GM19238 (cell line): ENCODE data around the gene ZNF813.
"Not testable (repeated sequence)": the region's sequence is repeated elsewhere in the genome, so short reads cannot be mapped to it uniquely, and the experiment has no call there.

Experiments used
- DNase-seq: peaks from one replicate; pipeline ENCODE4 v3.0.0; 2011; ENCODE audit warnings: low spot score; ENCODE audit not compliant: insufficient read length

ZNF813 gene

DNA sequence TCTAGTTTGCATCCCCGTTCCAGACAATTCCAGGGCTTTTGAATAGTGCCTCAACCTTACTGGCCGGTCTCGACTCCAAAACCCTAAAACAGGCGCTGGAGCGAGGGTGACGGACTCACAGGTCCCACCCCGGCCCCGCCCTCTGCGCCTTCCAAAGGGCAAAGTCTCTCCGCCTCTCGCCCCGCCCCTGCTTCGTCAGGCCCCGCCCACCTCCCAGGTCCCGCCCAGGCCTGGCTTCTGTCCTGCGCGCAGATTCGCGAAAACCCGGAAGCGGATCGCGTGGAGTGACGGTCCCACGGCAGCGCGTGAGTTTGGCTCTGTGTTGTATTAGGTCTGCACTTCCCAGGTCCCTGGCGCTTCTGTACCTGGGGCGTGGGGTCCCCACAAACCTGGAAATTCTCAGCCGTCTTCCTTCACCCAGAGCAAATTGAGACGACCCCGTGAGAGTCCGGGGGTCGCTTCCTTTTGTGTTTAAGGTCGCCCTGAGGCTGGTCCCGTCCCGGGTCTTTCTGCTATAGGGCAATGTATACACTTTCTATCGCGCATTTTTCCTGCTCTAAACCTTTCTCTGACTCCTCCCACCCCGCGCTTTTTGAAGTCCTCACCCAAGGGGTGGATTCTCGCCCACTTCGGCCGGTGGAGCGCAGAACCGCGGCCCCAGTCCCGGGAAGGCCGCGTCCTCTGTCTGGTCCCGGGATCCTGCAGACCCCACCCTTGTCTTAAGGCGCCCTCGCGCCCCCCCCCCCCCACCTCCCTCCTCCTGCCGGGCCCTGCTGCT, at the start of gene ZNF813:
ZNF813 (plus strand) TSS at position 249 of the 778 bp plus-strand sequence. CDS start 16,090 bp downstream, outside the sequence.
- peak; percentile 83 for DNase-seq

DNA sequence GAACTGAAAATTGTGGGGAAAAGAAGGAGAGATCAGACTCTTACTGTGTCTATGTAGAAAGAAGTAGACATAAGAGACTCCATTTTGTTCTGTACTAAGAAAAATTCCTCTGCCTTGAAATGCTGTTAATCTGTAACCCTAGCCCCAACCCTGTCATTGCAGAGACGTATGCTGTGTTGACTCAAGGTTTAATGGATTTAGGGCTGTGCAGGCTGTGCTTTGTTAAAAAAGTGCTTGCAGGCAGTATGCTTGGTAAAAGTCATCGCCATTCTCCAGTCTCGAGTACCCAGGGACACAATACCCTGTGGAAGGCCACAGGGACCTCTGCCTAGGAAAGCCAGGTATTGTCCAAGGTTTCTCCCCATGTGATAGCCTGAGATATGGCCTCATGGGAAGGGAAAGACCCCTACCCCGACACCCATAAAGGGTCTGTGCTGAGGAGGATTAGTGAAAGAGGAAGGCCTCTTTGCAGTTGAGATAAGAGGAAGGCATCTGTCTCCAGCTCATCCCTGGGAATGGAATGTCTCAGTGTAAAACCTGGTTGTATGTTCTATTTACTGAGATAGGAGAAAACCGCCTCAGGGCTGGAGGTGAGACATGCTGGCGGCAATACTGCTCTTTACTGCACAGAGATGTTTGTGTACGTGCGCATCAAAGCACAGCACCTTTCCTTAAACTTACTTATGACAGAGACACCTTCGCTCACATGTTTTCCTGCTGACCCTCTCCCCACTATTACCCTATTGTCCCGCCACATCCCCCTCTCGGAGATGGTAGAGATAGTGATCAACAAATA, 46.8 kb upstream of the ZNF813 start:
- DNase-seq: not testable (repeated sequence)

DNA sequence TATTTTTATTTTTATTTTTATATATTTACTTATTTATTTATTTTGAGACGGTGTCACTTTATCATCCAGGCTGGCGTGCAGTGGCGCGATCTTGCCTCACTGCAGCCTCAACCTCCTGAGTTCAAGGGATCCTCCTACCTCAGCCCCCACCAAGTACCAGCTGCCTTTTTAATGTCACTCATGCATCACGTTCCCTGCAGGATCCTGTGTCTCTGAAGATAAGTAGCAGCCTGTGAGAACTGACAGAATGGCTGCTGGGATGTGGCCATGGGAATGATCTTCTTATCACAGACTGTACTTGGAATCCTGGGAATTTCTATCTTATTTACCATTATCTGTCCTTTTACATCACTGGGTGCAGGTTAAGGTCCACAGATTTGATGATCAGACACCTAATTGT, 45.0 kb upstream of the ZNF813 start:
- no peak for DNase-seq

DNA sequence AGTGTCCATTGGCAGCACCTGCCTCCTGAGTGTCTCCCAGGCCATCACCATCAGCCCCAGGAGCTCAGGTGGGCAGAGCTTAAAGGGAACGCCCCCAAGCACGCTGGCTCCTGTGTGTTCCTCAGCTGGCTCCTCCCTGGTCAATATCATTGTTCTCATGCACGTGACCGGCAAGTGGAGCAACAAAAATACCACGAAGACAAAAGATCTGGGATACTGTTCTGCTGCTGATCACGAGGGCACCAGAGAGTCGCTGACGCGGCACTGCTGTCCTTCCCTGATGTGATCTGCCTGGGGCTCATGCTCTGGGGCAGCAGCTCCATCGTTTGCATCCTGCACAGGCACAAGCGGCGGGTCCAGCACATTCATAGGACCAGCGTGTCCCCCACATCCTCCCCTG, 44.5 kb upstream of the ZNF813 start:
- not testable (repeated sequence) for DNase-seq

DNA sequence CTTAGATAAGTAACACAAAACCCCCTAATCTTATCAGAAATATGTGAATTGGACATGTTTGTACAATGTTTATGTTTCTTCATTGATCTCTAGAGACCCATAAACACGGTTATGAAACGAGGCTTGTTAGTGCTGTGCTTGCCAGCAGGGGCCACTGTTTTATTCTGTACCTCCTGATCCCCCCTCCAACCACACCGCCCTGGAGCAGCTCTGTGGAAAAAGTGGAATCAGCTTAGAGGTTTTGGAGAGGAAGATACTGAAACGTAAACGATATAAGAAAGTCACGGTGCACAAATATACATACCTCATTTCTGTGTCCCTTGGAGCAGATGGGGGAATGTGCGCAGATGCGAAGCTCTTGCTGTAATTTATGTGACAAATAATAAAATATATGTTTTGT, 43.9 kb upstream of the ZNF813 start:
- DNase-seq: not testable (repeated sequence)

DNA sequence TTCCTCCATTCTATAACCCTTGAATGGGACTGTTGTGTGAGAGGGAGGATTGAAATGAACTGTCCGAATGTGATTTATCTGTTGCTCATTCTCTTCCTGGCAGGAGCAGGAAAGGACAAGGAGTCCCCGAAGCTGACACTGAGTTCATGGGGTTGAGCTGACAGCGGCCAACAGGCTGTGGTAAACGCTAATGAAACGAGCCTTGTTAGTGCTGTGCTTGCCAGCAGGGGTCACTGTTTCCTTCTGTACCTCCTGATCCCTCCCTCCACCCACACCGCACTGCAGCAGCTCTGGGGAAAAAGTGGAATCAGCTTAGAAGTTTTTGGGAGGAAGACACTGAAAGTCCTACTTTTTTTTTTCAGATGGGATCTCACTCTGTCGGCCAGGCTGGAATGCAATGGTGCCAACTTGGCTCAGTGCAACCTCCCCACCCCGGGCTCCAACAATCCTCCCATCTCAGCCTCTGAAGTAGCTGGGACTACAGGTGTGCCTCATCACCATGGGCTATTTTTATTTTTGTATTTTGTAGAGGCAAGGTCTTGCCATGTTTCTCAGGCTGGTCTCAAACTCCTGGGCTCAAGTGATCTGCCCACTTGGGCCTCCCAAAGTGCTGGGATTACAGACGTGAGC, 42.5 kb upstream of the ZNF813 start:
- peak; percentile 8 for DNase-seq

DNA sequence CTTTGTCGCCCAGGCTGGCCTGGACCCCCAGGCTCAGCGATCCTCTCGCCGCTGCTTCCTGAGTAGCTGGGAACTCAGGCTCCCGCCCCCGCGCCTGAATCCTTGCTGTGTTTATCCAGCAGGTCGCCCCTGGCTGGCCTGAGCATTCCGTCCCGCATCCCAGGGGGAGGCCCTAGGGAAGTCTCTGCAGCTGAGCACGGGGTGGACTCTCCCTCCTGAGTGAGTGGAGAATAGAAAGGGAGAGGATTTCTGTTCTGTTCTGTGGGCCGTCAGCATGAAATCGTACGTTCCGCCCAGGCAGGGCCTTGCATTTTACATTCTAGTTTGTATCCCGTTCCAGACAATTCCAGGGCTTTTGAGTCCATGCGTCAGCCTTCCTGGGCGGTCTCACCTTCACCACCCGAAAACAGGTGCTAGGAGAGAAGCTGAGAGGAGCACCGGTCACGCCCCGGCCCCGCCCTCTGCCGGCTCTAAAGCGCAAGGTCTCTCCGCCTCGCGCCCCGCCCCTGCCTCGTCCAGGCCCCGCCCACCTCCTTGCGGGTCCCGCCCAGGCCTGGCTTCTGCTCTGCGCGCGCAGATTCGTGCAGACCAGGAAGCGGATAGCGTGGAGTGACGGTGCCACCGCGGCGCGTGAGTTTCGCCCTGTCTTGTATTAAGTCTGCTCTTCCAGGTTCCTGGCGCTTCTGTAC, 36.0 kb upstream of the ZNF813 start, which contains the start of gene ZNF761:
ZNF761 (plus strand) TSS at position 586 of the 689 bp plus-strand sequence. CDS start 15,285 bp downstream, outside the sequence.
- DNase-seq: peak; percentile 72

DNA sequence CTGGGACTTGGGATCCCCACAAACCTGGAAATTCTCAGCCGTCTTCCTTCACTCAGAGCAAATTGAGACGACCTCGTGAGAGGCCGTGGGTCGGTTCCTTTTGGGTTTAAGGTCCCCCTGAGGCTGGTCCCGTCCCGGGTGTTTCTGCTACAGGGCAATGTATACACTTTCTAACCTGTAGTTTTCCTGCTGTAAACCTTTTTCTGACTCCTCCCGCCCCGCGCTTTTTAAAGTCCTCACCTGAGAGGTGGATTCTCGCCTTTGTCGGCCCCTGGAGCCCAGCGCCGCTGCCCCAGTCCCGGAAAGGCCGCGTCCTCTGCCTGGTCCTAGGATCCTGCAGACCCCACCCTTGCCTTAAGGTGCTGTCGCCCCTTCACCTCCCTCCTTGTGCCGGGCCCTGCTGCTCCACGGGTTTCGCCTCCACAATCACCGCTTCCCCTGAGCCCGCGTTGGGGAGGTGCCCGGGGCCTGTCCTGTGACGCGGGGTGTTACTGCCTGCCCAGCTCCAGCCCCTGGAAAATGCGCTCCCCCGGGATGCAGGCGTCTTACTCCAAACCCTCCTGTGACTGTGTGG, 35.4 kb upstream of the ZNF813 start:
- peak; percentile 5 for DNase-seq

DNA sequence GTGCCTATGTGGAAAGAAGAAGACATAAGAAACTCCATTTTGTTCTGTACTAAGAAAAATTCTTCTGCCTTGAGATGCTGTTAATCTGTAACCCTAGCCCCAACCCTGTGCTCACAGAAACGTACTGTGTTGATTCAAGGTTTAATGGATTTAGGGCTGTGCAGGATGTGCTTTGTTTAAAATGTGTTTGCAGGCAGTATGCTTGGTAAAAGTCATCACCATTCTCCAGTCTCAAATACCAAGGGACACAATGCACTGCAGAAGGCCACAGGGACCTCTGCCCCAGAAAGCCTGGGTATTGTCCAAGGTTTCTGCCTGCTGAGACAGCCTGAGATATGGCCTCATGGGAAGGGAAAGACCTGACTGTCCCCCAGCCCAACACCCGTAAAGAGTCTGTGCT, 23.7 kb upstream of the ZNF813 start:
- DNase-seq: not testable (repeated sequence)

DNA sequence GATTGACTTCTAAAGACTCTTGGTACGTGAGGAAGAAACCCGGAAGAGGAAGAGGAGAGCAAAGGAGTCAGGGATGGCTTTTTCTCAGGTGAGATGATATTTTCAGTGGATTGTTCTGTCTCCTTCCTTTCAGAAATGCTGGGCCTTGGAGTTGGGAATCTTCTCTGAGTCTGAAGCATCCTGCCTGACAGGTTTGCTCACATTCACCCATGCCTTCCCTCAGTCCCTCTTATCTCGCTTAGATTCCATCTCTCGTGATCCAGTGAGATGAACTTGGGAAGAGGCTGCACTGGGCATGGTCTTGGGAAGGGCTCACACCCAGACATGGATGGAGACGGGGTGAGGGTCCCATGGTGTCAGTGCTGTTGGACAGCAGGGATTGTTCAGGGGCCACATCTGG, 20.3 kb upstream of the ZNF813 start:
- DNase-seq: not testable (repeated sequence)

DNA sequence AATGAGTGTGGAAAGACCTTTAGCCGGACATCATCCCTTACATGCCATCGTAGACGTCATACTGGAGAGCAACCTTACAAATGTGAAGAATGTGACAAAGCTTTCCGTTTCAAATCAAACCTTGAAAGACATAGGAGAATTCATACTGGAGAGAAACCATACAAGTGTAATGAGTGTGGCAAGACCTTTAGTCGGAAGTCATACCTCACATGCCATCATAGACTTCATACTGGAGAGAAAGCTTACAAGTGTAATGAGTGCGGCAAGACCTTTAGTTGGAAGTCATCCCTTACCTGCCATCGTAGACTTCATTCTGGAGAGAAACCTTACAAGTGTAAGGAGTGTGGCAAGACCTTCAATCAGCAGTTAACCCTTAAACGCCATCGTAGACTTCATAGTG, 11.7 kb upstream of the ZNF813 start:
- DNase-seq: no peak

DNA sequence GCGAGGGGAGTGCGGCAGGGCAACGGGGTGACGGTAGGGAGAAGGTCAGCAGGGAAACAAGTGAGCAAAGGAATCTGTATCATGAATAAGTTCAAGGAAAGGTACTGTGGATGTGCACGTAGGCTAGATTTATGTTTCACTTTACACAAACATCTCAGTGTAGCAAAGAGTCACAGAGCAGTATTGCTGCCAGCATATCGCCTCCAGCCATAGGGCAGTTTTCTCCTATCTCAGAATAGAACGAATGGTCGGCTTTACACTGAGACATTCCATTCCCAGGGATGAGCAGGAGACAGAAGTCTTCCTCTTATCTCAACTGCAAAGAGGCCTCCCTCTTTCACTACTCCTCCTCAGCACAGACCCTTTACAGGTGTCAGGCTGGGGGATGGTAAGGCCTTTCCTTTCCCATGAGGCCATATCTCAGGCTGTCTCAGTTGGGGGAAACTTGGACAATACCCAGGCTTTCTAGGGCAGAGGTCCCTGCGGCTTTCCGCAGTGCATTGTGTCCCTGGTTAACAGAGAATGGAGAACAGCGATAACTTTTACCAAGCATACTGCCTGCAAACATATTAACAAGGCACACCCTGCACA, 7.3 kb upstream of the ZNF813 start:
- not testable (repeated sequence) for DNase-seq

DNA sequence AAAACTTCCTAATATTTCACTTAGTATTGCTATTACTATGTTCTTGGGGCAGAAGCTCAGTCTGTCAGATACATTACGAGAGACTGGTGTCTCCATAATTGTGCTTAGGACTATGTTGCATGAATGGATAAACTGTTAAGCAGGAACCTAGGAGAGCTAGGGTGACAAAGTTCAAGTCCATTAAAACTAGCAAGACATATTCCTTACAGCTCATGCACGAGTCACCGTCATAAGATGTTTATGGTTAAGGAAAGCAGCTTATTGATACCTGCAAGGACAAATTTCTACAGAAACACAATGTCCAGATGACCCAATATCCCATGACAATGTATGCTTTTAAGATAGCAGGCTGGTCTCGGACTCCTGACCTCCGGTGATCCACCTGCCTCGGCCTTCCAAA, 5.7 kb upstream of the ZNF813 start:
- DNase-seq: no peak

DNA sequence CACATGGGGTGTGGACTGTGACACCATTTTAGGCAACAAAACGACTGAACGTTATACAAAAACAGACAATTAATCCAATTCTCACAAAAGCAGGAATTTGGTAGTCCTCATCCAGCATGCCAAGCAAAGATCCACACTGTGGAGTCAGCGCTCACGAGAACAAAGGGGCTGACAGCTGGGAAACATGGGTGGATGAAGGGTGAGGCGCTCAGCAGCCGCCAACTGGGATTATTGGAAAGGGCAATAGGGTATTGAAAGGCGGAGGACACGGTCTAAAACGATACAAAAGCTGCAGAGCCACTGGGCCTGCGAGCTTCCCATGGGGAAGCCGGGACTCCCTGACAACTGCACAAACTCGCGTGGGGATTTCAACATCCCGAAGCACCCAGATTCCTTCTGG, 4.7 kb upstream of the ZNF813 start:
- no peak for DNase-seq

DNA sequence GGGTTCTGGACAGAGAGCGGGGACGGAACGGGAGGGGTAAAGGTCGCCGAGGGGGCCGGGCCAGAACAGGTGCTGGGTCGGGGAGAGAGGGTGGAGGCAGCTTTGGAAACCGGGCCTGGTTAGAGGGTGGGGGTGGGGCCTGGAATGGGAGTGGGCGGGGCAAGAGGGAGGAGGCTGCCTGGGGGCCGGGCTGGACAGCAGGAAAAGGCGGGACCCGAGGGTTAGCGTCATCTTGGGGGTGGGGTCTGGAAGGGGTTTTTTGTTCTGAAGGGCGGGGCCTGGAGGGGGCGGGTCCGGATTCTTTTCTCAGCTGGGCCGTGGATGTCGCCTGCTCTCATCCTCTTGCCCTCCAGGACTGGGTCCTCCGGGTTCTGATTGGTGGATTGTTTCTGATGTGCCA, 4.3 kb upstream of the ZNF813 start:
- DNase-seq: no peak

DNA sequence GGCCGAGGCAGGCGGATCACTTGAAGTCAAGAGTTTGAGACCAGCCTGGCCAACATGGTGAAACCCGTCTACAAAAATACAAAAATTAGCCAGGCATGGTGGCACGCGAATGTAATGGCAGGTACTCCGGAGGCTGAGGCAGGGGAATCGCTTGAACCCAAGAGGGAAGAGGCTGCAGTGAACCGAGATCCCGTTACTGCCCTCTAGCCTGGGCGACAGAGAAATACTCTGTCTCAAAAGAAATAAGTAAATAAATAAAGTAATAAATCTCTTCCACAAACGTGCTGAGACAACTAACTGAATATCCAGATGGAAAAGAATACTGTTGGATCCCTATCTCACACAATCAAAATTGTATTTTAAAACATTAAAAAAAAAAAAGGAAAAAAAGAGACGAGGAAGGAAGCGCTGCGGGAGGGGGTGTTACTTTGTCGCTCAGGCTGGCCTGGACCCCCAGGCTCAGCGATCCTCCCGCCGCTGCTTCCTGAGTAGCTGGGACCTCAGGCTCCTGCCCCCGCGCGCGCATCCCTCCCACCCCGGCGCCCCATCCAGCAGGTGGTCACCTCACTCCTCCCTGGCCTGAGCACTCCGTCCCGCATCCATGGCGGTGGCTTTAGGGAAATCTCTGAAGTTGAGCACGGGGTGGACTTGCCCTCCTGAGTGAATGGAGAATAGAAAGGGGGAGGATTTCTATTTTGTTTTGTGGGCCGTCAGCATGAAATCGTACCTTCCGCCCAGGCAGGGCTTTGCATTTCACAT, 628 bp upstream of the ZNF813 start:
- DNase-seq: peak; percentile 3

DNA sequence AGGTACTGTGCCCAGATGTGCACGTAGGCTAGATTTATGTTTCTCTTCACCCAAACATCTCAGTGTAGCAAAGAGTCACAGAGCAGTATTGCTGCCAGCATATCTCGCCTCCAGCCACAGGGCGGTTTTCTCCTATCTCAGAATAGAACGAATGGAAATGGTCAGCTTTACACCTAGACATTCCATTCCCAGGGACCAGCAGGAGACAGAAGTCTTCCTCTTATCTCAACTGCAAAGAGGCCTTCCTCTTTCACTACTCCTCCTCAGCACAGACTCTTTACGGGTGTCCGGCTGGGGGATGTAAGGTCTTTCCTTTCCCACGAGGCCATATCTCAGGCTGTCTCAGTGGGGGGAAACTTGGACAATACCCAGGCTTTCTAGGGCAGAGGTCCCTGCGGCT, 1.1 kb downstream of the ZNF813 start:
- DNase-seq: not testable (repeated sequence)

DNA sequence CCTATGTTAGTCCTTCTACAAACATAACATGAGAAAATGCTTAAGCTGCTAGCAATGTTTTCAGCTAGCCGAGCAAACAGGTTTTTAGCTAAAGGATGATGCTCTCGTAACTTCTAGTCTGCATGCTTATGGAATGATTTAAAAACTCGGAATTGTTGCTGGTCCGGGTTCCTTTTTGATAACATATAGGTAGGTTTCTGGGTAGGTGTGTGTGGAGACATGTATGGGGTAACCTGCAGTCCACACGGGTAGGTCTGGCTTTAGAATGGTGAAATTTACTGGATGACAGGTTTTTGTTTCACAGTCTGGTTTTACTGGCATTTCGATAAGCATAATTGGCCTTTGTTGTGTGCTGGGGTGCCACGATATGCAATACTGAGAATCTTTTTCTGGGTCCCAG, 4.4 kb downstream of the ZNF813 start:
- no peak for DNase-seq

DNA sequence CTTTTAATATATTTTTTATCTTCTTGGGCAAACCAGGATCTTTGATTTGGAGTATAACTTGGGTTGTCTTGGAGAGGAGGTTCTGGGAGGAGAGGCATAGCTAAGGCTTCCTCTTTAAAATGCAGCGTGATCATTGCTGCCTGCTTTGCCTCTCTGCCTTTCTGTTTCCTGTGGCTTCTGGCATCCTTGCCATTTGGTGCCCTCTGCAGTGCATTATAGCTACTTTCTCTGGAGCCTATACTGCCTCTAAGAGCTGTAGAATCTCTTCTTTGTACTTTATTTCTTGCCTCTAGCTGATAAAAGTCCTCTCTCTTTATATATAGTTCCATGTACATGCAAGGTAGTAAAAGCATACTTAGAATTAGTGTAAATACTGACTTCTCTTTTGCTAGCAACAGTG, 7.3 kb downstream of the ZNF813 start:
- not testable (repeated sequence) for DNase-seq

DNA sequence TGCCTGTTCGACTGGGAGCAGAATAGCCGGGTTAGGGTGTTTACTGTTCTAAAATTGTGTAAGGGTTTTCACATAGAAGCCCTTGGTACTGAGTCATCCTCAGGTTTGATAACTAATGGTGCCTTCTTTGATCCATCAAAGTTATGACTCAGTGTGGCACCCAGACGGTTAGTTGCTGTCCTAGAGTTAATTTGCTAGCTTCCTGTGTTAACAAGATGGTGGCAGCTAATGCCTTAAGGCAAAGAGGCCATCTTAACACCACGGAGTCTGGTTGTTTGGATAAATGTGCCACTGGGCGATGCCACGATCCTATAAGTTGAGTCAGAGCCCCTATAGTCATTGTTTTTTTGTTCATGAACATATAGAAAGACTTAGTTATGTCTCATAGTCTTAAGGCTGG, 7.9 kb downstream of the ZNF813 start:
- not testable (repeated sequence) for DNase-seq
